Panc1 (cell line): ENCODE results near the gene WBP1L. TPM values are rescaled to one million over a fixed set of nuclear protein-coding genes. Genes with fewer than 3 reads are reported as not detected.

ENCODE experiments used
- ATAC-seq: fragments of 200-7000 bp; cut with Tn5 transposase; 2 replicates; pipeline ENCODE4 v1.9.1; 2020; ENCODE audit warnings: mild to moderate bottlenecking, moderate library complexity
- BruUV-seq: library from RNA; stranded (reverse); fragments of 400-500 nt; replicated peaks from 2 replicates; lab custom pipeline; 2021; lab: Mats Ljungman, UMichigan
- CTCF ChIA-PET: fragments of 300-600 bp; sonication (Branson Sonifier 250); formaldehyde crosslinking; loops from one replicate; lab custom pipeline; 2022; ENCODE audit warnings: antibody characterized with exemption; lab: Charles Lee
- POLR2A ChIA-PET: fragments of 300-600 bp; sonication (Branson Sonifier 250); formaldehyde crosslinking; loops from one replicate; lab custom pipeline; 2022; ENCODE audit warnings: antibody characterized with exemption; lab: Charles Lee
- DNase-seq: peaks from one replicate; pipeline ENCODE4 v3.0.0-alpha.2; 2010; ENCODE audit warnings: low read depth, low spot score
- H3K27ac ChIP-seq: 2 replicates; pipeline ENCODE4 v1.5.1; 2011; ENCODE audit warnings: mild to moderate bottlenecking, low read length, inconsistent platforms
- H3K27me3 ChIP-seq: fragments of 200-500 bp; sonication (Bioruptor generic); 2 replicates; pipeline ENCODE4 v1.6.0; 2014; ENCODE audit warnings: low read length, inconsistent platforms; ENCODE audit not compliant: control insufficient read depth, insufficient read depth
- H3K36me3 ChIP-seq: fragments of 200-500 bp; sonication (Bioruptor generic); 2 replicates; pipeline ENCODE4 v1.5.1; 2014; ENCODE audit warnings: inconsistent platforms, mild to moderate bottlenecking, low read length, moderate library complexity; ENCODE audit not compliant: control insufficient read depth, insufficient read depth
- H3K4me1 ChIP-seq: 2 replicates; pipeline ENCODE4 v1.5.1; 2011; ENCODE audit warnings: inconsistent platforms, mild to moderate bottlenecking, low read length, moderate library complexity; ENCODE audit not compliant: control insufficient read depth, insufficient read depth
- H3K4me3 ChIP-seq, 2 experiments: 2 replicates each; pipeline ENCODE4 v1.5.1; 2011 to 2012; ENCODE audit warnings: low read depth in 2 of 2, low read length in 2 of 2, mild to moderate bottlenecking in 2 of 2, inconsistent platforms in 1 of 2, moderate library complexity in 1 of 2
- H3K9me3 ChIP-seq: fragments of 200-500 bp; sonication (Bioruptor generic); 2 replicates; pipeline ENCODE4 v1.5.1; 2014; ENCODE audit warnings: low read depth, mild to moderate bottlenecking, inconsistent platforms, low read length, moderate library complexity; ENCODE audit not compliant: control insufficient read depth, insufficient read depth
- CTCF ChIP-seq: fragments of 450-650 bp; IDR thresholded peaks from 2 replicates; pipeline ENCODE4 v1.5.1; 2017; ENCODE audit warnings: mild to moderate bottlenecking
- POLR2AphosphoS5 ChIP-seq: IDR thresholded peaks from 2 replicates; pipeline ENCODE4 v1.6.1; 2012; ENCODE audit warnings: mild to moderate bottlenecking, low read depth, low read length, moderate library complexity
- REST ChIP-seq, 2 experiments: IDR thresholded peaks; 2 replicates each; pipeline ENCODE4 v1.6.1; 2011 to 2012; ENCODE audit warnings: low read depth in 2 of 2, control low read depth in 1 of 2, low read length in 1 of 2, mild to moderate bottlenecking in 1 of 2, moderate library complexity in 1 of 2; ENCODE audit not compliant: insufficient read depth in 1 of 2
- SIN3A ChIP-seq: IDR thresholded peaks from 2 replicates; pipeline ENCODE4 v1.6.1; 2012; ENCODE audit warnings: low read depth, mild to moderate bottlenecking, low read length, moderate library complexity, borderline replicate concordance; ENCODE audit not compliant: insufficient read depth
- TCF7L2 ChIP-seq: IDR thresholded peaks from 2 replicates; pipeline ENCODE4 v1.6.1; 2011; ENCODE audit warnings: mild to moderate bottlenecking, low read depth, low read length, inconsistent platforms
- in situ Hi-C: cut with HindIII; loops from 2 replicates; pipeline ENCODE4 v1.10.0; 2016; ENCODE audit warnings: low sequenced_read_pairs, low pct_unique_long_range_greater_than_20kb
- intact Hi-C: fragments of 100-400 bp; cut with micrococcal nuclease; formaldehyde crosslinking; loops from one replicate; pipeline ENCODE4 v1.10.0; 2022; ENCODE audit not compliant: unreplicated experiment
- total RNA-seq: library from RNA; stranded (reverse); gene quantifications from one replicate; pipeline ENCODE4 v1.2.1, GENCODE V29; 2021; ENCODE audit not compliant: unreplicated experiment

Gene WBP1L
- total RNA-seq, 1 experiment from 2014 or later, result 91.3 TPM

GRCh38 chr10:102863660-102864059, 119.9 kb downstream of the WBP1L start:
- H3K27me3 ChIP-seq, result no peaks in the 10 kb centered on the region
- TF ChIP-seq CTCF (no peak), TCF7L2 (no peak), SIN3A (no peak), POLR2AphosphoS5 (no peak), REST (IDR thresholded peaks at IDR 0.05; ENCODE audit: insufficient read depth in 1 of 2, low read depth in 2 of 2, low read length in 1 of 2) (no peak)
- ATAC-seq, result no peak
- in situ Hi-C loops (no loop called here), intact Hi-C loops (no loop called here)
- BruUV-seq, result TSS peak; percentile 66
- no peak for DNase-seq
- peaks cover 8% of the 10 kb centered on the region; the same call in 1 of the 2 replicates for H3K36me3 ChIP-seq
- ChIA-PET CTCF (no interaction called here), POLR2A (interaction anchor here (0.7 kb wide), 1 partner anchor 28 kb away, joined by 6 read pairs; no protein-coding TSS in a partner anchor)
- H3K9me3 ChIP-seq, result no peaks in the 10 kb centered on the region
- H3K27ac ChIP-seq, result no peak overlapping the region
- H3K4me1 ChIP-seq, result no peaks in the 10 kb centered on the region
- no peak overlapping the region for H3K4me3 ChIP-seq

GRCh38 chr10:102865620-102866019, 121.9 kb downstream of the WBP1L start:
- BruUV-seq, result no TSS peak
- no peak for ATAC-seq
- H3K27ac ChIP-seq, result no peak overlapping the region
- ChIA-PET CTCF (no interaction called here), POLR2A (no interaction called here)
- no peak overlapping the region for H3K4me3 ChIP-seq
- peaks cover 8% of the 10 kb centered on the region; the same call in 1 of the 2 replicates for H3K36me3 ChIP-seq
- no peaks in the 10 kb centered on the region for H3K9me3 ChIP-seq
- H3K4me1 ChIP-seq, result peaks cover 3% of the 10 kb centered on the region; the same call in 1 of the 2 replicates
- in situ Hi-C loops, result no loop called here
- no peaks in the 10 kb centered on the region for H3K27me3 ChIP-seq
- DNase-seq, result no peak
- TF ChIP-seq POLR2AphosphoS5 (no peak), CTCF (no peak), TCF7L2 (no peak), REST (IDR thresholded peaks at IDR 0.05; ENCODE audit: insufficient read depth in 1 of 2, low read depth in 2 of 2, low read length in 1 of 2) (no peak), SIN3A (no peak)
- intact Hi-C loops, result no loop called here
